Tibial nerve (tissue), 3 donors: ENCODE results near the gene HTR2A.

Experiments
- POLR2A ChIP-seq, 2 donors: fragments of 450-650 bp; IDR thresholded peaks; one replicate each; pipeline ENCODE4 v1.6.1; 2017; ENCODE audit warnings: antibody characterized with exemption in 2 of 2, mild to moderate bottlenecking in 2 of 2, moderate library complexity in 2 of 2
- TF ChIP-seq, protein P1 (sequence below), 5 experiments: fragments of 200-600 bp in 3 of 5; fragments of 450-650 bp in 2 of 5; sonication (generic) in 3 of 5; IDR thresholded peaks; one replicate each; pipeline ENCODE4 v1.5.1; 2016 to 2019; ENCODE audit warnings: antibody characterized with exemption in 5 of 5, mild to moderate bottlenecking in 3 of 5, moderate library complexity in 2 of 5

DNA sequence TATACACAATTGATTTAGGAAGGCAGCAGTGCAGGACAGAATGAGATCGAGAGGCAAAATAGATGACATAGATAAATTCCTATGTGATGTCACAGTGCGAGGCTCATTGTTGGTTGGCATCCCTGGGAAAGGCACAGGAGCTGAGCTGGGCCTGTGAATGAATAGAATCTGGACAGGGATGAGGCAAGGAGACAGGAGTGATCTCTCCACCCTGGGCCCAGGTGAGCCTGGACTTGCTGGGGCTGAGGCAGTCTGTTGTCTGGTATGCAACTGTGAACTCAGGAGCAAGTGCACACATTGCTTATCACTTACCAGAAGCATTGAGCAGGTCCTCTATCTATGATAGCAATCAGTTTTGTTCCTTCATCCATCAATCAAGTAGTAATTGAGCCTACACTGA, 51.7 kb downstream of the HTR2A start:
- TF ChIP-seq, protein P1, sequence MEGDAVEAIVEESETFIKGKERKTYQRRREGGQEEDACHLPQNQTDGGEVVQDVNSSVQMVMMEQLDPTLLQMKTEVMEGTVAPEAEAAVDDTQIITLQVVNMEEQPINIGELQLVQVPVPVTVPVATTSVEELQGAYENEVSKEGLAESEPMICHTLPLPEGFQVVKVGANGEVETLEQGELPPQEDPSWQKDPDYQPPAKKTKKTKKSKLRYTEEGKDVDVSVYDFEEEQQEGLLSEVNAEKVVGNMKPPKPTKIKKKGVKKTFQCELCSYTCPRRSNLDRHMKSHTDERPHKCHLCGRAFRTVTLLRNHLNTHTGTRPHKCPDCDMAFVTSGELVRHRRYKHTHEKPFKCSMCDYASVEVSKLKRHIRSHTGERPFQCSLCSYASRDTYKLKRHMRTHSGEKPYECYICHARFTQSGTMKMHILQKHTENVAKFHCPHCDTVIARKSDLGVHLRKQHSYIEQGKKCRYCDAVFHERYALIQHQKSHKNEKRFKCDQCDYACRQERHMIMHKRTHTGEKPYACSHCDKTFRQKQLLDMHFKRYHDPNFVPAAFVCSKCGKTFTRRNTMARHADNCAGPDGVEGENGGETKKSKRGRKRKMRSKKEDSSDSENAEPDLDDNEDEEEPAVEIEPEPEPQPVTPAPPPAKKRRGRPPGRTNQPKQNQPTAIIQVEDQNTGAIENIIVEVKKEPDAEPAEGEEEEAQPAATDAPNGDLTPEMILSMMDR (IDR thresholded peaks at IDR 0.05) = no peak
- no peak for TF ChIP-seq POLR2A (IDR thresholded peaks at IDR 0.05)
